SK-N-SH treated with all-trans-retinoic acid at 6 μM for 48 hours (cell line): ENCODE data around the gene AEN.
A peak's percentile ranks its signal among the peaks of the same experiment; 100 is the strongest.
"Not testable (repeated sequence)": the region's sequence is repeated elsewhere in the genome, so short reads cannot be mapped to it uniquely, and the experiment has no call there.

Source experiments
- ATAC-seq: fragments of 200-7000 bp; cut with Tn5 transposase; 3 replicates; pipeline ENCODE4 v1.9.1; 2020; ENCODE audit warnings: mild to moderate bottlenecking, moderate library complexity
- ARNTL ChIP-seq: fragments of 450-650 bp; formaldehyde crosslinking; IDR thresholded peaks from 2 replicates; pipeline ENCODE4 v1.5.0; 2020; ENCODE audit warnings: low read depth, mild to moderate bottlenecking, moderate library complexity, borderline replicate concordance
- BACH2 ChIP-seq: fragments of 250-450 bp; sonication (Bioruptor Pico); IDR thresholded peaks from 2 replicates; pipeline ENCODE4 v1.9.0; 2021; ENCODE audit warnings: mild to moderate bottlenecking, borderline replicate concordance
- CREB5 ChIP-seq: fragments of 250-450 bp; sonication (Bioruptor Pico); IDR thresholded peaks from 2 replicates; pipeline ENCODE4 v1.5.1; 2020; ENCODE audit warnings: low read depth, mild to moderate bottlenecking, moderate library complexity
- CSDC2 ChIP-seq: fragments of 250-450 bp; sonication (Bioruptor Pico); IDR thresholded peaks from 2 replicates; pipeline ENCODE4 v1.5.0; 2020; ENCODE audit warnings: mild to moderate bottlenecking, moderate library complexity
- CSRNP3 ChIP-seq: fragments of 250-450 bp; sonication (Bioruptor Pico); IDR thresholded peaks from 2 replicates; pipeline ENCODE4 v1.5.1; 2021; ENCODE audit warnings: mild to moderate bottlenecking, moderate library complexity
- ESRRG ChIP-seq: fragments of 250-450 bp; sonication (Bioruptor Pico); IDR thresholded peaks from 2 replicates; pipeline ENCODE4 v1.6.1; 2021; ENCODE audit warnings: mild to moderate bottlenecking
- GLIS3 ChIP-seq: fragments of 250-450 bp; sonication (Bioruptor Pico); IDR thresholded peaks from 2 replicates; pipeline ENCODE4 v1.5.0; 2020; ENCODE audit warnings: mild to moderate bottlenecking, moderate library complexity
- ISL1 ChIP-seq: fragments of 250-450 bp; sonication (Bioruptor Pico); IDR thresholded peaks from 2 replicates; pipeline ENCODE4 v2.1.2; 2022; ENCODE audit warnings: mild to moderate bottlenecking, moderate library complexity
- OSR1 ChIP-seq: fragments of 250-450 bp; sonication (Bioruptor Pico); IDR thresholded peaks from 2 replicates; pipeline ENCODE4 v1.8.0; 2022; ENCODE audit warnings: moderate library complexity, mild to moderate bottlenecking, inconsistent platforms
- PATZ1 ChIP-seq: fragments of 250-450 bp; sonication (Bioruptor Pico); IDR thresholded peaks from 2 replicates; pipeline ENCODE4 v1.8.0; 2020; ENCODE audit warnings: mild to moderate bottlenecking, moderate library complexity, borderline replicate concordance
- POU6F1 ChIP-seq: fragments of 250-450 bp; sonication (Bioruptor Pico); IDR thresholded peaks from 2 replicates; pipeline ENCODE4 v1.8.0; 2021; ENCODE audit warnings: low read depth, mild to moderate bottlenecking, moderate library complexity, borderline replicate concordance
- PPARA ChIP-seq: fragments of 250-450 bp; sonication (Bioruptor Pico); IDR thresholded peaks from 2 replicates; pipeline ENCODE4 v1.5.0; 2020; ENCODE audit warnings: mild to moderate bottlenecking, borderline replicate concordance
- RARB ChIP-seq: fragments of 250-450 bp; sonication (Bioruptor Pico); IDR thresholded peaks from 2 replicates; pipeline ENCODE4 v1.8.0; 2021; ENCODE audit warnings: mild to moderate bottlenecking, moderate library complexity
- SNAI2 ChIP-seq: fragments of 250-450 bp; sonication (Bioruptor Pico); IDR thresholded peaks from 2 replicates; pipeline ENCODE4 v1.5.0; 2020; ENCODE audit warnings: mild to moderate bottlenecking, moderate library complexity
- TCF4 ChIP-seq: fragments of 250-450 bp; sonication (Bioruptor Pico); IDR thresholded peaks from 2 replicates; pipeline ENCODE4 v1.8.0; 2021; ENCODE audit warnings: mild to moderate bottlenecking, moderate library complexity, borderline replicate concordance
- TOX ChIP-seq: fragments of 250-450 bp; sonication (Bioruptor Pico); IDR thresholded peaks from 2 replicates; pipeline ENCODE4 v1.8.0; 2021; ENCODE audit warnings: mild to moderate bottlenecking, moderate library complexity, borderline replicate concordance
- TSHZ2 ChIP-seq: fragments of 250-450 bp; sonication (Bioruptor Pico); IDR thresholded peaks from 2 replicates; pipeline ENCODE4 v1.5.0; 2020; ENCODE audit warnings: mild to moderate bottlenecking, moderate library complexity
- ZC3H10 ChIP-seq: fragments of 250-450 bp; sonication (Bioruptor Pico); IDR thresholded peaks from 2 replicates; pipeline ENCODE4 v1.5.1; 2021; ENCODE audit warnings: mild to moderate bottlenecking, moderate library complexity
- ZFP3 ChIP-seq: fragments of 250-450 bp; sonication (Bioruptor Pico); IDR thresholded peaks from 2 replicates; pipeline ENCODE4 v1.5.0; 2020; ENCODE audit warnings: mild to moderate bottlenecking, moderate library complexity
- ZFP30 ChIP-seq: fragments of 450-650 bp; formaldehyde crosslinking; IDR thresholded peaks from 2 replicates; pipeline ENCODE4 v1.5.0; 2022; ENCODE audit warnings: mild to moderate bottlenecking, moderate library complexity
- ZNF565 ChIP-seq: fragments of 450-650 bp; formaldehyde crosslinking; conservative IDR thresholded peaks from 2 replicates; pipeline ENCODE4 v1.5.0; 2020; ENCODE audit warnings: low read depth, mild to moderate bottlenecking, moderate library complexity
- ZNF70 ChIP-seq: fragments of 450-650 bp; formaldehyde crosslinking; IDR thresholded peaks from 2 replicates; pipeline ENCODE4 v1.5.0; 2020; ENCODE audit warnings: mild to moderate bottlenecking, moderate library complexity
- ZNF8 ChIP-seq: fragments of 450-650 bp; formaldehyde crosslinking; IDR thresholded peaks from 2 replicates; pipeline ENCODE4 v1.5.0; 2020; ENCODE audit warnings: mild to moderate bottlenecking, moderate library complexity

AEN gene

GRCh38 chr15:88638626-88639372, 17.7 kb downstream of the AEN start, which contains the start of gene ISG20:
TSS of gene ISG20 (plus strand) at chr15:88639016. CDS start at chr15:88639367, 351 bp downstream.
- peak; percentile 93 for ATAC-seq
- TF ChIP-seq ARNTL (CRISPR knock-in tag) (no peak), TOX (CRISPR knock-in tag) (no peak), PATZ1 (CRISPR knock-in tag) (no peak), ISL1 (no peak), OSR1 (CRISPR knock-in tag) (no peak), ZNF565 (CRISPR knock-in tag) (no peak), RARB (no peak), BACH2 (CRISPR knock-in tag) (no peak), ZNF70 (CRISPR knock-in tag) (no peak), ZFP3 (CRISPR knock-in tag) (0 out of 2 replicates have a peak, but pooled peaks have one; percentile 48), CSDC2 (CRISPR knock-in tag) (no peak), ZC3H10 (CRISPR knock-in tag) (0 out of 2 replicates have a peak, but pooled peaks have one; percentile 29), ZNF8 (no peak), SNAI2 (CRISPR knock-in tag) (peak; percentile 70; the same call in 1 of the 2 replicates), PPARA (CRISPR knock-in tag) (no peak), CSRNP3 (CRISPR knock-in tag) (no peak), POU6F1 (no peak), CREB5 (no peak), ESRRG (CRISPR knock-in tag) (no peak), TSHZ2 (CRISPR knock-in tag) (no peak), ZFP30 (CRISPR knock-in tag) (no peak), TCF4 (CRISPR knock-in tag) (no peak), GLIS3 (CRISPR knock-in tag) (no peak)
- TF ChIP-seq, all 23 proteins: peak for 3

GRCh38 chr15:88641959-88642452, 20.9 kb downstream of the AEN start:
- TF ChIP-seq ESRRG (CRISPR knock-in tag) (no peak), TCF4 (CRISPR knock-in tag) (no peak), RARB (no peak), POU6F1 (no peak)
- ATAC-seq: no peak

GRCh38 chr15:88642514-88642913, 21.4 kb downstream of the AEN start:
- not testable (repeated sequence) for ATAC-seq
